Measurements from ENCODE around the gene FCER2.

- TF ChIP-seq GABPA (IDR thresholded peaks at IDR 0.05 in 1 of 2, conservative IDR thresholded peaks at IDR 0.05 in 1 of 2) (no peak), CTCF (IDR thresholded peaks at IDR 0.05; ENCODE audit: low read depth, low read length, missing input control) (no peak), MAX (IDR thresholded peaks at IDR 0.05) (no peak), RAD21 (IDR thresholded peaks at IDR 0.05) (no peak), TAF1 (conservative IDR thresholded peaks at IDR 0.05) (no peak), SP1 (IDR thresholded peaks at IDR 0.05) (no peak)
Observed at GRCh38 chr19:7729211-7729610, 27.3 kb upstream of the FCER2 start.

Measured in liver (tissue), 3 donors.